Activated CD8-positive, alpha-beta memory T cell treated with anti-CD3 and anti-CD28 coated beads for 36 hours (primary cell): ENCODE measurements around the gene LPAR2. TPM values are rescaled to one million over a fixed set of nuclear protein-coding genes. Genes with fewer than 3 reads are reported as not detected.

Source experiments
- CTCF ChIA-PET: fragments of 350-600 bp; sonication (Branson Sonifier 250); formaldehyde crosslinking; loops from one replicate; lab custom pipeline; 2021; ENCODE audit warnings: antibody characterized with exemption; lab: Charles Lee
- POLR2A ChIA-PET: fragments of 350-600 bp; sonication (Branson Sonifier 250); formaldehyde crosslinking; loops from one replicate; lab custom pipeline; 2021; ENCODE audit warnings: antibody characterized with exemption; lab: Charles Lee
- total RNA-seq, 2 experiments: library from RNA; stranded (reverse); gene quantifications; one replicate each; pipeline ENCODE4 v1.2.3, GENCODE V29; 2021

The LPAR2 gene
- total RNA-seq, 2 experiments from 2014 or later = 24.9 to 25.5 TPM

GRCh38 chr19:19591133-19591825 is 36.7 kb downstream of the LPAR2 start:
- ChIA-PET CTCF (interaction anchor here (0.6 to 2.1 kb wide), 3 partner anchors 11 to 53 kb away, joined by 3 to 5 read pairs (median 4); partner anchors contain the start of gene GMIP), POLR2A (interaction anchor here (0.8 to 1.5 kb wide), 4 partner anchors 11 to 72 kb away, joined by 3 to 18 read pairs (median 5); partner anchors contain the start of gene ATP13A1)

- ChIA-PET CTCF (interaction anchor here (1.4 to 2.0 kb wide), 3 partner anchors 10 to 48 kb away, joined by 3 to 7 read pairs (median 6); no protein-coding TSS in a partner anchor), POLR2A (interaction anchor here (1.4 kb wide), 1 partner anchor 25 kb away, joined by 3 read pairs; no protein-coding TSS in a partner anchor)
Measured at GRCh38 chr19:19588546-19588945, 39.5 kb downstream of the LPAR2 start.

GRCh38 chr19:19587771-19588170 is 40.2 kb downstream of the LPAR2 start:
- CTCF ChIA-PET = interaction anchor here (1.4 to 1.5 kb wide), 2 partner anchors 33 to 47 kb away, joined by 3 to 6 read pairs; no protein-coding TSS in a partner anchor
- POLR2A ChIA-PET = no interaction called here

- ChIA-PET CTCF (interaction anchor here (0.7 to 0.9 kb wide), 2 partner anchors 29 to 80 kb away, joined by 3 to 5 read pairs; no protein-coding TSS in a partner anchor), POLR2A (no interaction called here)
Measured at GRCh38 chr19:19584356-19584755, 43.7 kb downstream of the LPAR2 start.

GRCh38 chr19:19582471-19582870 is 45.5 kb downstream of the LPAR2 start:
- ChIA-PET CTCF (interaction anchor here (1.0 to 1.5 kb wide), 2 partner anchors 10 to 20 kb away, joined by 3 to 6 read pairs; no protein-coding TSS in a partner anchor), POLR2A (no interaction called here)

- POLR2A ChIA-PET = no interaction called here
- CTCF ChIA-PET = no interaction called here
Measured at GRCh38 chr19:19581391-19581790, 46.6 kb downstream of the LPAR2 start.

GRCh38 chr19:19580418-19580817 is 47.6 kb downstream of the LPAR2 start:
- ChIA-PET CTCF (interaction anchor here (1.0 to 1.8 kb wide), 2 partner anchors 26 to 30 kb away, joined by 3 to 5 read pairs; no protein-coding TSS in a partner anchor), POLR2A (no interaction called here)

GRCh38 chr19:19579533-19580361 is 48.3 kb downstream of the LPAR2 start:
- ChIA-PET CTCF (interaction anchor here (1.0 to 1.8 kb wide), 2 partner anchors 25 to 31 kb away, joined by 3 to 5 read pairs; no protein-coding TSS in a partner anchor), POLR2A (no interaction called here)

GRCh38 chr19:19578252-19578651 is 49.8 kb downstream of the LPAR2 start:
- POLR2A ChIA-PET = no interaction called here
- CTCF ChIA-PET = interaction anchor here (1.7 kb wide), 1 partner anchor 24 kb away, joined by 4 read pairs; no protein-coding TSS in a partner anchor

GRCh38 chr19:19575411-19575810 is 52.6 kb downstream of the LPAR2 start:
- CTCF ChIA-PET = no interaction called here
- POLR2A ChIA-PET = no interaction called here

Other genes with a start within 250 kb of the LPAR2 start
- gene GATAD2A, start 222.5 kb downstream of the LPAR2 start, total RNA-seq = 100 to 1,000 TPM; 188 TPM
- 1 to 10 TPM; 2.5 to 2.8 TPM for gene TSSK6, start 112.7 kb downstream of the LPAR2 start, total RNA-seq
- 100 to 1,000 TPM; 337 to 339 TPM for gene NDUFA13, start 112.0 kb downstream of the LPAR2 start, total RNA-seq
- gene YJEFN3, start 99.3 kb downstream of the LPAR2 start, total RNA-seq = 1 to 10 TPM; 7.3 to 8.8 TPM
- under 1 TPM; 0.15 to 0.30 TPM for gene CILP2, start 90.0 kb downstream of the LPAR2 start, total RNA-seq
- 10 to 100 TPM; 13.6 to 14.9 TPM for gene PBX4, start 9.5 kb downstream of the LPAR2 start, total RNA-seq
- 10 to 100 TPM; 58.1 to 60.9 TPM for gene GMIP, start 15.4 kb upstream of the LPAR2 start, total RNA-seq
- 10 to 100 TPM; 88.6 to 96.1 TPM for gene ATP13A1, start 35.5 kb upstream of the LPAR2 start, total RNA-seq
- 10 to 100 TPM; 63.9 to 65.7 TPM for gene ZNF101, start 40.6 kb upstream of the LPAR2 start, total RNA-seq
- gene ZNF14, start 104.9 kb upstream of the LPAR2 start, total RNA-seq = 1 to 10 TPM; 5.6 to 5.7 TPM
- 10 to 100 TPM; 21.7 to 25.2 TPM for gene ZNF506, start 193.5 kb upstream of the LPAR2 start, total RNA-seq
- 10 to 100 TPM; 11.9 to 12.1 TPM for gene ZNF253, start 237.7 kb upstream of the LPAR2 start, total RNA-seq